CD4-positive, alpha-beta T cell treated with Interleukin-2 at 100 ng/mL for 4 hours (primary cell): Measurements from ENCODE around the gene AGXT.

Experiments
- DNase-seq: peaks from one replicate; pipeline ENCODE4 v3.0.0-alpha.2; 2020; ENCODE audit warnings: low spot score

AGXT gene

GRCh38 chr2:240915526-240916341, 47.1 kb downstream of the AGXT start:
- no peak for DNase-seq

- DNase-seq = no peak
Observed at GRCh38 chr2:240916571-240917008, 48.0 kb downstream of the AGXT start.

GRCh38 chr2:240917009-240917683, 48.5 kb downstream of the AGXT start:
- DNase-seq = no peak

- no peak for DNase-seq
Observed at GRCh38 chr2:240917684-240918257, 49.1 kb downstream of the AGXT start.

- DNase-seq = no peak
Observed at GRCh38 chr2:240918258-240919091, 49.9 kb downstream of the AGXT start.

GRCh38 chr2:240919161-240919781, 50.6 kb downstream of the AGXT start:
- no peak for DNase-seq

- no peak for DNase-seq
Observed at GRCh38 chr2:240919786-240920782, 51.5 kb downstream of the AGXT start.

GRCh38 chr2:240920783-240921231, 52.2 kb downstream of the AGXT start:
- DNase-seq = no peak

- DNase-seq = no peak
Observed at GRCh38 chr2:240921311-240921994, 52.8 kb downstream of the AGXT start.

GRCh38 chr2:240921995-240922244, 53.3 kb downstream of the AGXT start:
- no peak for DNase-seq

GRCh38 chr2:240922245-240922981, 53.8 kb downstream of the AGXT start:
- DNase-seq = no peak

- no peak for DNase-seq
Observed at GRCh38 chr2:240922982-240923537, 54.4 kb downstream of the AGXT start.

- DNase-seq = no peak
Observed at GRCh38 chr2:240925191-240925567, 56.6 kb downstream of the AGXT start.

GRCh38 chr2:240925568-240926515, 57.2 kb downstream of the AGXT start:
- DNase-seq = no peak

- no peak for DNase-seq
Observed at GRCh38 chr2:240926516-240927389, 58.1 kb downstream of the AGXT start.

- DNase-seq = no peak
Observed at GRCh38 chr2:240927390-240927781, 58.8 kb downstream of the AGXT start.
